ENCODE results near the gene OSBPL10.

- TF ChIP-seq CTCF (IDR thresholded peaks at IDR 0.05) = no peak
- TF ChIP-seq BCL3 (IDR thresholded peaks at IDR 0.05) = no peak
- no peak for TF ChIP-seq CBX8 (IDR thresholded peaks at IDR 0.05)
- TF ChIP-seq ELK1 (IDR thresholded peaks at IDR 0.05; ENCODE audit: low read depth, low read length) = no peak
- no peak for TF ChIP-seq EP300 (IDR thresholded peaks at IDR 0.05)
- TF ChIP-seq NFE2L2 (conservative IDR thresholded peaks at IDR 0.05; ENCODE audit: low read length) = no peak
- TF ChIP-seq ZSCAN20 (CRISPR knock-in tag; IDR thresholded peaks at IDR 0.05) = no peak
These were observed 309.1 kb downstream of the OSBPL10 start for GRCh38 chr3:31671976-31672375.

All from A549 (cell line).